AG09319 (cell line): ENCODE measurements around the gene GPR42.

ENCODE experiments used
- DNase-seq: peaks from one replicate; pipeline ENCODE4 v3.0.0-alpha.2; 2010; ENCODE audit warnings: low read depth; ENCODE audit errors: extremely low read depth
- CTCF ChIP-seq: IDR thresholded peaks from 2 replicates; pipeline ENCODE4 v1.5.1; 2011; ENCODE audit warnings: low read depth, mild to moderate bottlenecking, inconsistent platforms, low read length, moderate library complexity

Gene GPR42

GRCh38 chr19:35360880-35361420 is 9.9 kb upstream of the GPR42 start:
- DNase-seq, result no peak
- TF ChIP-seq CTCF, result no peak

GRCh38 chr19:35362261-35363000 is 8.4 kb upstream of the GPR42 start:
- TF ChIP-seq CTCF, result no peak
- no peak for DNase-seq

GRCh38 chr19:35363001-35363590 is 7.8 kb upstream of the GPR42 start:
- no peak for DNase-seq
- no peak for TF ChIP-seq CTCF

- no peak for DNase-seq
- TF ChIP-seq CTCF, result no peak
Measured at GRCh38 chr19:35363711-35364425, 7.0 kb upstream of the GPR42 start.

- DNase-seq, result no peak
- TF ChIP-seq CTCF, result no peak
Measured at GRCh38 chr19:35365303-35365702, 5.6 kb upstream of the GPR42 start.

GRCh38 chr19:35368378-35368777 is 2.5 kb upstream of the GPR42 start:
- no peak for TF ChIP-seq CTCF
- no peak for DNase-seq

- no peak for TF ChIP-seq CTCF
- DNase-seq, result no peak
Measured at GRCh38 chr19:35369522-35369921, 1.3 kb upstream of the GPR42 start.
